SK-N-MC (cell line): Measurements from ENCODE around the gene JPH2.

Experiments used
- EZH2 ChIP-seq: fragments of 200-600 bp; sonication (generic); IDR thresholded peaks from one replicate; pipeline ENCODE4 v1.6.1; 2017; ENCODE audit warnings: antibody characterized with exemption
- POLR2AphosphoS5 ChIP-seq: IDR thresholded peaks from 2 replicates; pipeline ENCODE4 v1.6.1; 2012; ENCODE audit warnings: mild to moderate bottlenecking, low read depth, low read length, borderline replicate concordance

GRCh38 chr20:44173846-44174245 lies 13.1 kb downstream of the JPH2 start:
- TF ChIP-seq EZH2 (no peak), POLR2AphosphoS5 (no peak)
